ENCODE results near the gene RFESD. TPM values are rescaled to one million over a fixed set of nuclear protein-coding genes. Genes with fewer than 3 reads are reported as not detected.
A peak's percentile ranks its signal among the peaks of the same experiment; 100 is the strongest.
"Not testable (repeated sequence)": the region's sequence is repeated elsewhere in the genome, so short reads cannot be mapped to it uniquely, and the experiment has no call there.

Gene RFESD
- total RNA-seq, 6 experiments from 2014 or later = 2.2 to 3.7 (median 2.3) TPM

DNA sequence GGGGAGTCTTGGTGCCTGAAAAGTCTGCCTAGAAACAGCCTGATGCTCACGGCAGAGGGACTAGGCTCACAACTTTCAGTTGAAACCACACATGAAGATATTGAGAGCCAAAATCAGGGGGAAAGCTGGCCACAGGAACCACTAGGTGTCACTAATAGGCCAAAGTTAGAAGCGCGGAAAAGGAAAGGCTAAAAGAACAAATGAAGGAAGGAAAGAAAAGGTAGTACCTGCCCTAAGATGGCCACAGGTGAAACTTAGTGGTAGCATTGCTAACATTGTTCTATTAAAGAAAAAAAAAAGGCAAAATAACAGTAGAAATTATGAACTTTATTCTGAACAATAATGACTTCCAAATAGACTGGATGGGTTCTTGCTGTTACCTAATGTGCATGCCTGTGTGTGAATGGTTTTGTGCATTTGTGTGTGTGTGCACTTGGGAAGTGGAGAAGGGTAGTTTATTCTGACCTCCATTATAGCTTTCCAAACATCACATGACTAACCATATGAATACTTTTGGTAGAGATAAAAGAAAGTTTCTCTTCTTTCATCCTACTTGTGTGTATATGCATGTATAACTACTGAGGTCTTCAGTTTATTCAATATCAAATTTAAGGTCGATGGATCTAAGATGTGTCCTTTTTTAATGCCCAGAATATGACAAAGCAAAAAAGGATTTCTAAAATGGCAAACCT lies 2.1 kb upstream of the RFESD start:
- peak; percentile 85 for TF ChIP-seq CTCF (IDR thresholded peaks at IDR 0.05)
- H3K36me3 Mint-ChIP-seq (ENCODE audit: low read depth) = no peaks in the 10 kb centered on the region

DNA sequence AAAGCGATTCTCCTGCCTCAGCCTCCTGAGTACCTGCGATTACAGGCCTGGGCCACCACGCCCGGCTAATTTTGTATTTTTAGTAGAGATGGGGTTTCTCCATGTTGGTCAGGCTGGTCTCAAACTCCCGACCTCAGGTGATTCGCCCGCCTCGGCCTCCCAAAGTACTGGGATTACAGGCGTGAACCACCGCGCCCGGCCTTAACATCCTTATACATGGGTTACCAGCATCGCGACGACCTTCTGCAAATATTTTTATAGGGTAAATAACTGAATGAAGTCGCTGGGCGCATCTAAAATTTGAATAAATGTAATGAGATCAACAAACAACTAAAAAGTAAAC lies 380 bp upstream of the RFESD start:
- H3K4me3 Mint-ChIP-seq = peak overlapping the region; percentile 89
- peaks cover 37% of the 10 kb centered on the region for H3K4me1 Mint-ChIP-seq (ENCODE audit: low read depth)
- H3K36me3 Mint-ChIP-seq (ENCODE audit: low read depth); H3K9me3 Mint-ChIP-seq; H3K27me3 Mint-ChIP-seq (ENCODE audit: insufficient read depth); DNase-seq: not testable (repeated sequence)
- peak overlapping the region; percentile 90 for H3K27ac Mint-ChIP-seq

More for the DNA sequence above, 2.1 kb upstream of the RFESD start:
- DNase-seq = peak; percentile 43
- H3K9me3 Mint-ChIP-seq = no peaks in the 10 kb centered on the region
- H3K27me3 Mint-ChIP-seq (ENCODE audit: insufficient read depth) = no peaks in the 10 kb centered on the region
- H3K4me3 Mint-ChIP-seq = no peak overlapping the region
- peak overlapping the region; percentile 66 for H3K27ac Mint-ChIP-seq
- H3K4me1 Mint-ChIP-seq (ENCODE audit: low read depth) = peaks cover 37% of the 10 kb centered on the region

DNA sequence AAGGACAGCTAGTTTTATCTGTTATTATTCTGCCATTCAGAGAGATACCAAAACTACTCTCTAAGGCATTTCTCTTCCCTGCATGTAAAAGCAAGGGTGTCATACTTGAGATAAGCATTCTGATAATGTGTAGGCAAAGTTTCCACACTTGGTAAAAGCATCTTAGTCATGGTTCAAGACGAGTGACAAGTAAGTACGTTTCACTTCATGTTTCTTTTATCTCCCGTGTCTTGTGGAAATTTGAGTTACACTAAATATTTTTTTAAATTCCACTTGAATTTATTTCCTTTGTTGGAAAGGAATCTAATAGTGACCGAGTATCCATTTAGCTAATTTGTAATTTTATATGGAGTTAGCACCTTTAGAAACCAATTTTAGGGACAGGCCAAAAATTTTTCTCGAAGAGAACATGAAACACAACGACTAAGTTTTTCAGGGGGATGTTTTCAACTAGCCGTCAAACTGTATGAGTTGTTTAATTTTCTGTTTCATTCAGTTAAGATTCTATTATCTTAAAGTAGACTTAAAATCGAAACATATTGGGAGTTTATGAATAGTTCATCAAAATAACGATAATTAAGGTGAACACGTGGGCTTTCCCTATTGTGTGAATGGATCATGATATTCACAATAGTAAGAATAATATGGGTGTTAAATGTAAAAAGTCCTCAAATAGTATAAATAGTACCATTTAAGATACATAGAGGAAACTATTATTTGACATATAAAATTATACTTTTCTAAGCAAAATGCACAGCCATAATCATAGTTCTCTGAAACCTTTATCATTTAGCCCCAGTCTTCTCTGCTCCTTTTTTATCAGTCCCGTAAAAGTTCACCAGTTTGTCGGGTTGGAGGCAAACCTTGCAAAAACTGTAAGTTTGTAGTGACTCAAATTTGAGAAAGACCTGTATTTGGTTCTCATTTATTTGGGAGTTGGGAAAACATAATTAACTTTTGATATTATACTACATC lies 1.6 kb downstream of the RFESD start:
- no peak for DNase-seq
- no peak overlapping the region for H3K4me3 Mint-ChIP-seq
- no peak overlapping the region for H3K27ac Mint-ChIP-seq
- TF ChIP-seq CTCF (IDR thresholded peaks at IDR 0.05) = no peak
- H3K4me1 Mint-ChIP-seq (ENCODE audit: low read depth) = peaks cover 28% of the 10 kb centered on the region
- no peaks in the 10 kb centered on the region for H3K9me3 Mint-ChIP-seq
- H3K36me3 Mint-ChIP-seq (ENCODE audit: low read depth) = no peaks in the 10 kb centered on the region
- H3K27me3 Mint-ChIP-seq (ENCODE audit: insufficient read depth) = no peaks in the 10 kb centered on the region

DNA sequence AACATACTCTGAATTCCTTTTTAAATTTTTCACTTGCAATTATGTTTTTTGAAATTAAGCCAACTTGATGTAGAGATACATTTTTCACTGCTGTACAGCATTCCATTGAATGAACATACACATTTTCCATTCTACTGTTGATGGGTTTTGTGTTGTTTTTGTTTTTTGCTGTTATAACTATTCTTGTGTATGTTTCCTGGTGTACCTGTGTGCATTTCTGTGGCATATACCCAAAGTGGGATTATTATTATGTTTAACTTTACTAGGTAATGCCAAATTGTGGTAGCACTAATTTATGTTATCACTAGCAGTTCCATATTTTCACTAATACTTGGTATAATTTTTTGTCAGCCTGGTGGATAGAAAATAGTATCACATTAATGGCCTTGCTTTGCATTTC lies 2.7 kb downstream of the RFESD start:
- no peaks in the 10 kb centered on the region for H3K27me3 Mint-ChIP-seq (ENCODE audit: insufficient read depth)
- no peak overlapping the region for H3K4me3 Mint-ChIP-seq
- no peaks in the 10 kb centered on the region for H3K9me3 Mint-ChIP-seq
- no peaks in the 10 kb centered on the region for H3K36me3 Mint-ChIP-seq (ENCODE audit: low read depth)
- H3K4me1 Mint-ChIP-seq (ENCODE audit: low read depth) = peaks cover 24% of the 10 kb centered on the region
- H3K27ac Mint-ChIP-seq = no peak overlapping the region
- TF ChIP-seq CTCF (IDR thresholded peaks at IDR 0.05) = no peak
- no peak for DNase-seq

DNA sequence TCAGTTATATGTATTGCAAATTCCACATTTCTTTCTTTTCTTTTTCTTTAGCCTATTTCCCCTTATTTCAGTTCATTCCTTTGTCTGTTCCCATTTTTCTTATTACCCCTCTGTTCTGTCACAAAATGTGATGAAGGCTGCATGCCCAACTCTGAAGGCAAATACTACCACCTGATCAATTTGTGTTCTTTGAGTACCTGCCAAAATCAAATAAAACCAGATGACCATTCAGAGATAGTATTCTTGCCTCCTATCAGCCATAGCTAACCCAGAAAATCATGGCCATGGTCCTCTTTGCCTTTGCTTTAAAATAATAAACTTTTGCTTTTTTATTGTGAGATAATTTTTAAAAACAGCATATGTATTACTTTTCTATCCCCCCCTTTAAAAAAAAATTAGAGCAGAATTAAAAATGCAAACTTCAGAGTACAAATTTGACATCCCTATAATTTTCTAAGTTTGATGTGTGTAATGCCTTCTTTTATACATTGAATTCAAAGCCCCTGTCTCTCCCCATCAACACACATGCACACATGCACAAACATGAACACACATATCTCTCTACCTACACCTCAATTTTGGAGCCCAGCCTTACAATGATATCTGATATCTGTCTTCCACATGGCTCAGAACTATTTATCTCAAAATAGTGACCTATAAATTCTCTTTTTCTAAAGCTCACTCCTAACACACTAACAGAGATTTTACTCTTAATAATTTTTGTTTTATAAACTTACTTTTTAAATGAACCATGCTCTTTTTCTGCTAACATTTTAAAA lies 3.5 kb downstream of the RFESD start:
- no peaks in the 10 kb centered on the region for H3K9me3 Mint-ChIP-seq
- no peak for DNase-seq
- no peak overlapping the region for H3K27ac Mint-ChIP-seq
- TF ChIP-seq CTCF (IDR thresholded peaks at IDR 0.05) = no peak
- no peak overlapping the region for H3K4me3 Mint-ChIP-seq
- peaks cover 18% of the 10 kb centered on the region for H3K4me1 Mint-ChIP-seq (ENCODE audit: low read depth)
- no peaks in the 10 kb centered on the region for H3K27me3 Mint-ChIP-seq (ENCODE audit: insufficient read depth)
- H3K36me3 Mint-ChIP-seq (ENCODE audit: low read depth) = no peaks in the 10 kb centered on the region
